Stimulated activated effector memory CD8-positive, alpha-beta T cell treated with anti-CD3 and anti-CD28 coated beads, Interleukin-12 subunit alpha, Interleukin-12 subunit beta, amount 100 ng/mL, for 72 hours (primary cell): ENCODE measurements around the gene LGR5.

ENCODE experiments used
- ATAC-seq: fragments of 150-1000 bp; cut with Tn5 transposase; 2 replicates; pipeline ENCODE4 v1.10.0; 2021
- DNase-seq, 2 donors: peaks; one replicate each; pipeline ENCODE4 v3.0.0; 2021 to 2022; ENCODE audit warnings: low spot score in 2 of 2
- H3K27ac Mint-ChIP-seq: one replicate; pipeline ENCODE4 v1.8.0; 2022; ENCODE audit warnings: mild to moderate bottlenecking, mixed read lengths
- H3K36me3 Mint-ChIP-seq: one replicate; pipeline ENCODE4 v1.8.0; 2022; ENCODE audit warnings: mild to moderate bottlenecking, mixed read lengths
- H3K4me1 Mint-ChIP-seq: one replicate; pipeline ENCODE4 v1.8.0; 2022; ENCODE audit warnings: mixed read lengths
- H3K4me3 Mint-ChIP-seq: one replicate; pipeline ENCODE4 v1.8.0; 2022; ENCODE audit warnings: mild to moderate bottlenecking, mixed read lengths
- H3K9me3 Mint-ChIP-seq: one replicate; pipeline ENCODE4 v1.8.0; 2022; ENCODE audit warnings: mixed read lengths

Gene LGR5

GRCh38 chr12:71449373-71450070, 9.9 kb downstream of the LGR5 start:
- Mint-ChIP-seq H3K36me3 (no peaks in the 10 kb centered on the region), H3K9me3 (no peaks in the 10 kb centered on the region), H3K27ac (no peak overlapping the region), H3K4me3 (no peak overlapping the region), H3K4me1 (no peaks in the 10 kb centered on the region)
- DNase-seq (no peak), ATAC-seq (no peak)

- H3K4me1 Mint-ChIP-seq: no peaks in the 10 kb centered on the region
- ATAC-seq (no peak), DNase-seq (no peak)
- no peaks in the 10 kb centered on the region for H3K36me3 Mint-ChIP-seq
- H3K4me3 Mint-ChIP-seq: no peak overlapping the region
- no peaks in the 10 kb centered on the region for H3K9me3 Mint-ChIP-seq
- no peak overlapping the region for H3K27ac Mint-ChIP-seq
Observed at GRCh38 chr12:71452006-71452405, 12.4 kb downstream of the LGR5 start.

GRCh38 chr12:71455028-71455737, 15.6 kb downstream of the LGR5 start:
- Mint-ChIP-seq H3K36me3 (no peaks in the 10 kb centered on the region), H3K27ac (no peak overlapping the region), H3K4me3 (no peak overlapping the region), H3K9me3 (no peaks in the 10 kb centered on the region), H3K4me1 (no peaks in the 10 kb centered on the region)
- DNase-seq (no peak), ATAC-seq (no peak)

GRCh38 chr12:71456316-71456715, 16.7 kb downstream of the LGR5 start:
- H3K9me3 Mint-ChIP-seq: no peaks in the 10 kb centered on the region
- no peaks in the 10 kb centered on the region for H3K4me1 Mint-ChIP-seq
- no peak for DNase-seq
- no peak for ATAC-seq
- H3K36me3 Mint-ChIP-seq: no peaks in the 10 kb centered on the region
- no peak overlapping the region for H3K4me3 Mint-ChIP-seq
- no peak overlapping the region for H3K27ac Mint-ChIP-seq

- H3K27ac Mint-ChIP-seq: no peak overlapping the region
- ATAC-seq: no peak
Observed at GRCh38 chr12:71456990-71457389, 17.4 kb downstream of the LGR5 start.

GRCh38 chr12:71460318-71460717, 20.7 kb downstream of the LGR5 start:
- Mint-ChIP-seq H3K9me3 (no peaks in the 10 kb centered on the region), H3K36me3 (no peaks in the 10 kb centered on the region), H3K4me1 (no peaks in the 10 kb centered on the region), H3K4me3 (no peak overlapping the region), H3K27ac (no peak overlapping the region)
- ATAC-seq: no peak
- DNase-seq: no peak

More at GRCh38 chr12:71456990-71457389, 17.4 kb downstream of the LGR5 start:
- Mint-ChIP-seq H3K36me3 (no peaks in the 10 kb centered on the region), H3K4me1 (no peaks in the 10 kb centered on the region), H3K4me3 (no peak overlapping the region), H3K9me3 (no peaks in the 10 kb centered on the region)
- DNase-seq: no peak

GRCh38 chr12:71460850-71461609, 21.4 kb downstream of the LGR5 start:
- Mint-ChIP-seq H3K4me1 (no peaks in the 10 kb centered on the region), H3K9me3 (no peaks in the 10 kb centered on the region), H3K27ac (no peak overlapping the region), H3K36me3 (no peaks in the 10 kb centered on the region), H3K4me3 (no peak overlapping the region)
- no peak for DNase-seq
- ATAC-seq: no peak

GRCh38 chr12:71461787-71462328, 22.3 kb downstream of the LGR5 start:
- Mint-ChIP-seq H3K27ac (no peak overlapping the region), H3K4me3 (no peak overlapping the region), H3K4me1 (no peaks in the 10 kb centered on the region), H3K9me3 (no peaks in the 10 kb centered on the region), H3K36me3 (no peaks in the 10 kb centered on the region)
- no peak for ATAC-seq
- no peak for DNase-seq

- DNase-seq: no peak
- no peaks in the 10 kb centered on the region for H3K9me3 Mint-ChIP-seq
- no peak overlapping the region for H3K4me3 Mint-ChIP-seq
- no peak for ATAC-seq
- no peak overlapping the region for H3K27ac Mint-ChIP-seq
- no peaks in the 10 kb centered on the region for H3K36me3 Mint-ChIP-seq
- H3K4me1 Mint-ChIP-seq: no peaks in the 10 kb centered on the region
Observed at GRCh38 chr12:71465796-71466195, 26.2 kb downstream of the LGR5 start.

GRCh38 chr12:71469258-71469750, 29.7 kb downstream of the LGR5 start:
- Mint-ChIP-seq H3K27ac (no peak overlapping the region), H3K36me3 (no peaks in the 10 kb centered on the region), H3K9me3 (no peaks in the 10 kb centered on the region), H3K4me3 (no peak overlapping the region), H3K4me1 (no peaks in the 10 kb centered on the region)
- ATAC-seq: no peak
- no peak for DNase-seq

- ATAC-seq: no peak
- DNase-seq: no peak
- Mint-ChIP-seq H3K36me3 (no peaks in the 10 kb centered on the region), H3K4me3 (no peak overlapping the region), H3K27ac (no peak overlapping the region), H3K9me3 (no peaks in the 10 kb centered on the region), H3K4me1 (no peaks in the 10 kb centered on the region)
Observed at GRCh38 chr12:71472441-71472911, 32.9 kb downstream of the LGR5 start.

GRCh38 chr12:71474791-71475190, 35.2 kb downstream of the LGR5 start:
- Mint-ChIP-seq H3K4me1 (no peaks in the 10 kb centered on the region), H3K4me3 (no peak overlapping the region), H3K36me3 (no peaks in the 10 kb centered on the region), H3K9me3 (no peaks in the 10 kb centered on the region), H3K27ac (no peak overlapping the region)
- ATAC-seq: no peak
- DNase-seq: no peak

GRCh38 chr12:71475280-71475679, 35.7 kb downstream of the LGR5 start:
- no peaks in the 10 kb centered on the region for H3K36me3 Mint-ChIP-seq
- no peak overlapping the region for H3K4me3 Mint-ChIP-seq
- H3K4me1 Mint-ChIP-seq: no peaks in the 10 kb centered on the region
- no peaks in the 10 kb centered on the region for H3K9me3 Mint-ChIP-seq
- no peak overlapping the region for H3K27ac Mint-ChIP-seq
- no peak for ATAC-seq
- DNase-seq: no peak

GRCh38 chr12:71476513-71476912, 36.9 kb downstream of the LGR5 start:
- Mint-ChIP-seq H3K36me3 (no peaks in the 10 kb centered on the region), H3K4me3 (no peak overlapping the region), H3K4me1 (no peaks in the 10 kb centered on the region), H3K9me3 (no peaks in the 10 kb centered on the region), H3K27ac (no peak overlapping the region)
- ATAC-seq: no peak
- DNase-seq: no peak

GRCh38 chr12:71477609-71478008, 38.0 kb downstream of the LGR5 start:
- ATAC-seq (no peak), DNase-seq (no peak)
- Mint-ChIP-seq H3K4me1 (no peaks in the 10 kb centered on the region), H3K27ac (no peak overlapping the region), H3K4me3 (no peak overlapping the region), H3K36me3 (no peaks in the 10 kb centered on the region), H3K9me3 (no peaks in the 10 kb centered on the region)
